ENCODE data around the gene ACHE.
"Not testable (repeated sequence)": the region's sequence is repeated elsewhere in the genome, so short reads cannot be mapped to it uniquely, and the experiment has no call there.

The ACHE gene

DNA sequence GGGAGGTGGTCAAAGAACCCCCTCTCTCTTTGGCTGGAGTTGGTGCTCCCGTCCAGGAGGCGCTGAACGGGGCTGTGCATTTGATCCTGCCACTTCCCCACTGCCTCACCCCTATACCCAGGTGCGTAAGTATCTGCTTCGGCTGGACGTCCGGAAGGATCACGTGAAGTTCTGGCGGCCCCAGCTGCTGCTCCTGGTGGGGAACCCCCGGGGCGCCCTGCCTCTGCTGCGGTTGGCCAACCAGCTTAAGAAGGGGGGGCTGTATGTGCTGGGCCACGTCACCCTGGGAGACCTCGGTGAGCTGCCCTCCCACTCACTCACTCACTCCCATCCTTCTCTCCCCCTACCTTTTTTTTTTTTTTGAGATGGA is 34.1 kb downstream of the ACHE start:
- no peak for DNase-seq (ENCODE audit: low spot score)

DNA sequence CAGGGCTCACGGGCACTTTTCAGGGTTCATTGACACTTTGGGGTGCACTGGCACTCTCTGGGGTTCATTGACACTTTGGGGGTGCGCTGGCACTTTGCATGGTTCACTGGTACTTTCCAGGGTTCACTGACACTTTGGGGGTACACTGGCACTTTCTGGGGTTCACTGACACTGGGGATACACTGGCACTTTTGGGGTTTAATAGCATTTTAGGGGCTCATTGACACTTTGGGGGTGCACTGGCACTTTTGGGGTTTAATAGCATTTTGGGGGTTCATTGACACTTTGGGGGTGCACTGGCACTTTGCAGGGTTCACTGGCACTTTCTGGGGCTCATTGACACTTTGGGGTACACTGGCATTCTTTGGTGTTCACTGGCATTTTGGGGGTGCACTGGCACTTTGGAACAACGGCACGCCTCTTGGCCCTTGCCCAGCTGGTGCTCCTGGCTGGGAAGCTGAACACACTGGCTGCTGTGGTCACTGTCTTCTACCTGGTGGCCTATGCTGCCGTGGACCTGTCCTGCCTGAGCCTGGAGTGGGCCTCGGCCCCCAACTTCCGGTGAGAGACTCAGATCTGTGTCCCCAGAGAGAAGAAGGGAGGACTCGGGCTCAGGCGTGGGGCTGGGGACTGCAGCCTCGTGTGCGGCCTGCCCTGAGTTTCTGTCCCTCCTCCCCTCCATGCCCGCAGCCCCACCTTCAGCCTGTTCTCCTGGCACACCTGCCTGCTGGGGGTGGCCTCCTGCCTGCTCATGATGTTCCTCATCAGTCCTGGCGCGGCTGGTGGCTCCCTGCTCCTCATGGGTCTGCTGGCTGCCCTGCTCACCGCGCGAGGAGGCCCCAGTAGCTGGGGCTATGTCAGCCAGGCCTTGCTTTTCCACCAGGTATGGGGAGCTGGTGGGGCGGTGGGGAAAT is 34.7 kb downstream of the ACHE start:
- no peak for DNase-seq (ENCODE audit: low spot score)

DNA sequence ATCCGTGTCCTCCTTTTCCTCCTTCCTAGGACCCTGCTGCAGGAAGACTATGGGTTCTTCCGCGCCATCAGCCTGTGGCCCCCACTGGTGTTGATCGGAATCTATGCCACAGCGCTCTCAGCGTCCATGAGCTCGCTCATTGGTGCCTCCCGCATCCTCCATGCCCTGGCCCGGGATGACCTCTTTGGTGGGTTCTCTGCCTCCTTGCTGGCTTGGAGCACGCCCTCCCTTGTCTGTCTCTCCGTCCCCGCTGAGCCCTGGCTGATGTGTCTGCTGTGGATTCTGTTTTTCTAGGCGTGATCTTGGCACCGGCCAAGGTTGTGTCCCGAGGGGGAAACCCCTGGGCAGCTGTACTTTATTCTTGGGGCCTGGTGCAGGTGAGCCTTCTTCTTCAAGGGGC is 35.8 kb downstream of the ACHE start:
- DNase-seq (ENCODE audit: low spot score) = no peak

DNA sequence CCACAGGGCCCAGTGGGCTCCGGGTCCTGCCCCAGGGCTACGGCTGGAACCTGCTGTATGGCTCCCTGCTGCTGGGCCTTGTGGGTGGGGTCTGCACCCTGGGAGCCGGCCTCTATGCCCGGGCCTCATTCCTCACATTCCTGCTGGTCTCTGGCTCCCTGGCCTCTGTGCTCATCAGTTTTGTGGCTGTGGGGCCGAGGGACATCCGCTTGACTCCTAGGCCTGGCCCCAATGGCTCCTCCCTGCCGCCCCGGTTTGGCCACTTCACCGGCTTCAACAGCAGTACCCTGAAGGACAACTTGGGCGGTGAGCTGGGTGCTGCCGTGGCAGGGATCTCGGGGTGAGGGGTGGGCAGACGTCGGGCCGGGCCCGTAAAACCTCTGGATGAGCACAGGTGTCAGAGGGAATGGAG is 38.8 kb downstream of the ACHE start:
- DNase-seq (ENCODE audit: low spot score) = no peak

DNA sequence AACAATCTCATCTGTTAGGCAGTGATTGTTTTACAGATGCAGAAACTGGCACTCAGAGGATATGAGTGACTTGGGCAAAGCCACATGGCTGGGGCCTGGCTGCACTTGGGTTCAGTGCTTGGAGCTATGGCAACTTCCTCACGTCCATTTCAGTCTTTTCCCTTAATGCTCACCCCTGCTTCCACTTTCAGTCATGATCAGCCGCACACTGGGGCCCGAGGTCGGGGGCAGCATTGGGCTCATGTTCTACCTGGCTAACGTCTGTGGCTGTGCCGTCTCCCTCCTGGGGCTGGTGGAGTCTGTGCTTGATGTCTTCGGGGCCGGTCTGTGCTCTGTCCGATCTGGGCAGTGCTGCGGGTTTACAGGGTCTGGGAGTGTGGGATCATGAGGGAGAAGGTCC is 40.2 kb downstream of the ACHE start:
- DNase-seq (ENCODE audit: low spot score) = no peak

DNA sequence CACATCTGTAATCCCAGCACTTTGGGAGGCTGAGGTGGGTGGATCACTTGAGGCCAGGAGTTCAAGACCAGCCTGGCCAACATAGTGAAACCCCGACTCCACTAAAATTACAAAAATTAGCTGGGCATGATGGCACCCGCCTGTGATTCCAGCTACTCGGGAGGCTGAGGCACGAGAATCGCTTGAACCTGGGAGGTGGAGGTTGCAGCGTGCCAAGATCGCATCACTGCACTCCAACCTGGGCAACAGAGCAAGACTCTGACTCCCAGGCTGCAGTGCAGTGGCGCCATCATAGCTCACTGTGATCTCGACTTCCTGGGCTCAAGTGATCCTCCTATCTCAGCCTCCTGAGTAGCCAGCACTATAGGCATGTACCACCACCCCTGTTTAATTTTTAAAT is 40.8 kb downstream of the ACHE start:
- DNase-seq (ENCODE audit: low spot score) = not testable (repeated sequence)

DNA sequence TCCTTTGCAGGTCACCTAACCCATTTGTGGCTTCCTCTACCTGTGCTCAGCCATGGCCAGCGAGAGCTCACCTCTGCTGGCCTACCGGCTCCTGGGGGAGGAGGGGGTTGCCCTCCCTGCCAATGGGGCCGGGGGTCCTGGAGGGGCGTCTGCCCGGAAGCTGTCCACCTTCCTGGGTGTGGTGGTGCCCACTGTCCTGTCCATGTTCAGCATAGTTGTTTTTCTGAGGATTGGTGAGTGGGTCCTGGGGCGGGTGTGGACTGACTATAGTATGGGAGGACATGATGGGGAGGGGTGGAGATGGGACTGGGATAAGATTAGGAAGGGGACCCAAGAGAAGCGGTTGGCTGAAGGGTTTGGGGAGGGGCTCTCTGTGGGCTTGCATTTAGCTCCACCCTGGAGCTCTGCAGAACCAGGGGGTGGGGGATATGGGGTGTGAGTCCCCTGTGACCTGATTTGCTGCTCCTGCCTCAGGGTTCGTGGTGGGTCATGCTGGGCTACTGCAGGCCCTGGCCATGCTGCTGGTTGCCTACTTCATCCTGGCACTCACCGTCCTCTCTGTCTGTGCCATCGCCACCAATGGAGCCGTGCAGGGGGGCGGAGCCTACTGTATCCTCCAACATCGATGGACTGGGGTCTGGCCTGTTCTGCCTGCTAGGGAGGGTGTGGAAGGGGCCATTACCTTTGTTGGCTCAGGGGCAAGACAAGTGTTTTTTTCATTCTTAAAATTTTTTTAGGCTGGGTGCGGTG is 41.4 kb downstream of the ACHE start:
- no peak for DNase-seq (ENCODE audit: low spot score)

DNA sequence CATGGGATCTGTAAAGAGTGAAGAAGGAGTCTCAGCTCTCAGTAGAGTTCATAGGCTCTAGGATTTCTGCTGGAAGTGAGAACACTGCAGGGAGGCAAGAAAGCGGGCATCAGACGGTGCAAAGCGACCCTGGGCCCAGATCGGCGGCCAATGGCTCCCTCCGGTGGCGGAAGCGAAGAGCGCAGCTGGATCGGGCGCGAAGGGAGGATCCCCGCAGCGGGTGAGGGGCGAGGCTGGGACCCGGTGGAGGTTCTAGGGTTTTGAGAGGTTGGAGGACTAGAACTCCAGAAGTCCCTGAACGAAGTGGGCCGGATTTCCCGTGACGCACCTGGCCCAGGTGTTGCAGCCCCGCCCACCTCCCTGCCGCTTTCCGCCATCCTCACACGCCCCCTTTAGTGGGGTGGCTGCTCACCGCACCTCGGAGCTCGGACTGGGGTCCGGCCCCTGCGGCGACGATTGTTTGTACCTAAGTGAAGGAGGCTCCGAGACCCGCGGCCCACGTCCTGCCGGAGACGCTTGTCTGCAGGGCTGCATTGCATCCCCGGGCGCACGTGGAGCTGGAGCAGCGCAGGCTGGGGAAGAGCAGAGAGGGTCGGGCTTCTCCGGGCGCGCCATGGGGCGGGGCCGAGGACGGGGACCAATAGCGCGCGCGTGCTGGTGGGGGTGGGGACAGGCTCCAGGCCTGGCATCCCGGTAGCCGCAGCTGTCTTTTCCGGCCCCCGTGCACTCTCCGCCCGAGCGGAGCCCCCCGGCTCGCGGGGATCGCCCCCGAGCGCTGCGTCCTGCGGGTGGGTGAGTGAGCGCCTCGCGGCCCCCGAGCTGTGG is 43.4 kb downstream of the ACHE start, which contains the start of gene SLC12A9:
SLC12A9 (plus strand) TSS at position 666 of the 825 bp plus-strand sequence. CDS start 1,485 bp downstream, outside the sequence.
- peak; percentile 88 for DNase-seq (ENCODE audit: low spot score)

DNA sequence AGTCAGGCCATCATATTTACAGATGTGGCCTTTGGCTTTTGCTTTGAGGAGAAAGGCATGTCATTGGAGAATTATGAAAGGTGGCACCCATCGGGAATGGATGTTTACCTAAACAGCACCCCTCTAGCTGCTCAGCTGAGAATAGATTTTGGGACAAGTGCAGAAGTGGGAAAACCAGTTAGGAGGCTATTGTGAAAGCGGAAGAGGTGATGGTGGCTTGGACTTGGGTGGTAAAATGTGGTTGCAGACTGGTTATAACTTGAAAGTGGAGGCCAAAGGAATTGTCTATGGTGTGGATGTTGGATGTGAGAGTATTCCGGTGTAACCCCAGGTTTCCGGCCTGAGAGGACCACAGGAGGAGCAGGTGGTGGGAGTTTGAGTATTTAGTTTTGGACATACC is 48.3 kb downstream of the ACHE start:
- no peak for DNase-seq (ENCODE audit: low spot score)

DNA sequence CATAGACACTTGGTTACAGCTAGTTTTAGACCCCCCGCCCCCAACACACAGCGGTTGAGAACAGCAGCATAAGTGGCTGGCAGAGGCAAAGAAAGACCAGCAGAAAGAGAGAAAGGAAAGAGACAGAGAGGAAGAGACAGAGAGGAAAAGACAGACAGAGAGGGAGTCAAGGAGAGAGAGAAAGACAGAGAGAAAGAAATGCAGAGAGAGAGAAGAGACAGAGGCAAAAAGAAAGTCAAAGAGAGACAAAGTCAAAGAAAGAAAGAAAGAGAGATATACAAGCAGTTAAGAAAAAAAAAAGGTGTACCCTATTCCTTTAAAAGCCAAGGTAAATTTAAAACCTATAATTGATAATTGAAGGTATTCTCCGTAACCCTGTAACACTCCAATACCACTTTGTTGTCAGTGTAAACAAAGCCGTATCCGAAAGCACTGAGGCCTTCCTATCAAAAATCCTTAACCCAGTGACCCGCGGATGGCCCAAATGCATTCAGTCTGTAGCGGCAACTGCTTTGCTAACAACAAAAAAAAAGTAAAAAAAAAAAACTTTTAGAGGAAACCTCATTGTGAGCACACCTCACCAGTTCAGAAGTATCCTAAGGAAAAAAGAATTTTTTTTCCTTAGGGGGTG is 55.1 kb downstream of the ACHE start:
- DNase-seq (ENCODE audit: low spot score) = no peak
